Measurements from ENCODE around the gene CORO2B.

CORO2B gene

DNA sequence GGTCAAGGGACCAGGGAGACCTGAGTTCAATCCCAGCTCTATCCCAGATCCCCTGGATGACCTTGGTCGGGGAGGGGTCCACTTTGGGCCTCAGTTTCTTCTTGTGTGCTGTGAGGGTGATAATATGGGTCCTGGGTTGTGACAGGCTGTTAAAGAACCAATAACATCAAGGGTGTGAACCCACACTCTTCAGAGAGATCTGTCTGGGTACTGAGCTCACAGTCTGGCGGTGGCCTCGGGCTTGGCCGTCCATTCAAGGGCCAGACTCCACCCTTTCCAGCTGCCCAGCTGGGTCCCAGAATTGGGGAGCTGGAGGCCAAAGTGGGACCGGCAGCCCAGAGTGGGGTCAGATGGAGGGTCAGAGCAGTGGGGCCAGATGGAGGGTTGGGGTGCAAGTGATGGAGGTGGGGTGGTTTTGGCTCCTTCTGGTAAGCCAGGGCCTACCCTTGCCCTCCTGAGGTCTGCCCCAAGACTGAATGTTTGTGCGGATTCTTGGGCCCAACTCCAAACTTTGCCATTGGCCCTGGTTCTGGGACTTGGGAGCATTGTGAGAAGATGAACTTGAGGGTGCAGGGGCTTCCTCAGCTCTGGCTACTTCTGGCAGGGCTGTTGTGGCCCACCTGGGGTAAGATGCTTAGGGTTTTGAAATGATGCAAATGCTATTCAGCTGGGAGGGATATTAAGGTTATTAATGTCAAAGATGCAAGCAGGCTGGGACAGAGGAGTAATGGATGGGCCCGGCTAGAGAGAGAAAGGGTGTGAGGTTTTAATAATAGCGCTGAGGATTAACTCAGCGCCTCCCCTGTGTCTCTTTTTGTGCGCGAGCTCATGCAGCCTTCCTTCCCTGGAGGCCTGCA lies 1.5 kb downstream of the CORO2B start:
- no peak for TF ChIP-seq EZH2 (IDR thresholded peaks at IDR 0.05; ENCODE audit: borderline replicate concordance, low read depth, low read length, severe bottlenecking)
- no peak overlapping the region for H3K27ac ChIP-seq (ENCODE audit: low read length)
- no peaks in the 10 kb centered on the region for H3K27me3 ChIP-seq (ENCODE audit: insufficient read depth, low read length, poor library complexity)
- H2AFZ ChIP-seq (ENCODE audit: low read depth, low read length): no peak overlapping the region
- H3K79me2 ChIP-seq (ENCODE audit: insufficient read depth, low read length): no peaks in the 10 kb centered on the region
- H3K4me3 ChIP-seq (ENCODE audit: low read depth in 1 of 2, low read length in 2 of 2): no peak overlapping the region
- H3K4me1 ChIP-seq (ENCODE audit: insufficient read depth, low read length): no peaks in the 10 kb centered on the region
- DNase-seq: no peak
- H3K4me2 ChIP-seq (ENCODE audit: insufficient read depth, low read length): no peak overlapping the region
- no peaks in the 10 kb centered on the region for H4K20me1 ChIP-seq (ENCODE audit: insufficient read depth, low read length)
- H3K9ac ChIP-seq (ENCODE audit: low read depth, low read length): no peak overlapping the region
- no peaks in the 10 kb centered on the region for H3K9me3 ChIP-seq (ENCODE audit: insufficient read depth, low read length, severe bottlenecking)
- no peak for ATAC-seq (ENCODE audit: insufficient read depth, low read depth)
- no peaks in the 10 kb centered on the region for H3K36me3 ChIP-seq (ENCODE audit: insufficient read depth, low read length)

DNA sequence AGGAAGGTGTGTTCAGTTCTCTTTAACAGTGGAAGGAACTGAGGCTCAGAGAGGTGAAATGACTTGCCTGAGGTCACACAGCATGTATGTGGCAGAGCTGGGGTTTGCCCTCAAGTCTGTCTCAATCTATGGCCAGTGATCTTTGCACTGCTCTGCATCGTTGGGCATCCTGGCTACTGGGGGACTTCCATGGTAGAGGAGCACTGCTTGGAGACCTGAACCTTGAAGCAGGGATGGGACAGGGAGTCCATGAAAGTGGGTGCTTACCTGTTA lies 2.0 kb downstream of the CORO2B start:
- ATAC-seq (ENCODE audit: insufficient read depth, low read depth) (no peak), DNase-seq (no peak)
- no peak overlapping the region for H3K27ac ChIP-seq (ENCODE audit: low read length)
- no peaks in the 10 kb centered on the region for H4K20me1 ChIP-seq (ENCODE audit: insufficient read depth, low read length)
- no peaks in the 10 kb centered on the region for H3K36me3 ChIP-seq (ENCODE audit: insufficient read depth, low read length)
- H2AFZ ChIP-seq (ENCODE audit: low read depth, low read length): no peak overlapping the region
- H3K4me2 ChIP-seq (ENCODE audit: insufficient read depth, low read length): no peak overlapping the region
- no peaks in the 10 kb centered on the region for H3K27me3 ChIP-seq (ENCODE audit: insufficient read depth, low read length, poor library complexity)
- H3K4me1 ChIP-seq (ENCODE audit: insufficient read depth, low read length): no peaks in the 10 kb centered on the region
- H3K79me2 ChIP-seq (ENCODE audit: insufficient read depth, low read length): no peaks in the 10 kb centered on the region
- no peak overlapping the region for H3K9ac ChIP-seq (ENCODE audit: low read depth, low read length)
- no peak for TF ChIP-seq EZH2 (IDR thresholded peaks at IDR 0.05; ENCODE audit: borderline replicate concordance, low read depth, low read length, severe bottlenecking)
- TF ChIP-seq, protein P1, sequence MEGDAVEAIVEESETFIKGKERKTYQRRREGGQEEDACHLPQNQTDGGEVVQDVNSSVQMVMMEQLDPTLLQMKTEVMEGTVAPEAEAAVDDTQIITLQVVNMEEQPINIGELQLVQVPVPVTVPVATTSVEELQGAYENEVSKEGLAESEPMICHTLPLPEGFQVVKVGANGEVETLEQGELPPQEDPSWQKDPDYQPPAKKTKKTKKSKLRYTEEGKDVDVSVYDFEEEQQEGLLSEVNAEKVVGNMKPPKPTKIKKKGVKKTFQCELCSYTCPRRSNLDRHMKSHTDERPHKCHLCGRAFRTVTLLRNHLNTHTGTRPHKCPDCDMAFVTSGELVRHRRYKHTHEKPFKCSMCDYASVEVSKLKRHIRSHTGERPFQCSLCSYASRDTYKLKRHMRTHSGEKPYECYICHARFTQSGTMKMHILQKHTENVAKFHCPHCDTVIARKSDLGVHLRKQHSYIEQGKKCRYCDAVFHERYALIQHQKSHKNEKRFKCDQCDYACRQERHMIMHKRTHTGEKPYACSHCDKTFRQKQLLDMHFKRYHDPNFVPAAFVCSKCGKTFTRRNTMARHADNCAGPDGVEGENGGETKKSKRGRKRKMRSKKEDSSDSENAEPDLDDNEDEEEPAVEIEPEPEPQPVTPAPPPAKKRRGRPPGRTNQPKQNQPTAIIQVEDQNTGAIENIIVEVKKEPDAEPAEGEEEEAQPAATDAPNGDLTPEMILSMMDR (IDR thresholded peaks at IDR 0.05; ENCODE audit: borderline replicate concordance, extremely low read depth, low read length, poor library complexity, severe bottlenecking): no peak
- no peak overlapping the region for H3K4me3 ChIP-seq (ENCODE audit: low read depth in 1 of 2, low read length in 2 of 2)
- H3K9me3 ChIP-seq (ENCODE audit: insufficient read depth, low read length, severe bottlenecking): no peaks in the 10 kb centered on the region

DNA sequence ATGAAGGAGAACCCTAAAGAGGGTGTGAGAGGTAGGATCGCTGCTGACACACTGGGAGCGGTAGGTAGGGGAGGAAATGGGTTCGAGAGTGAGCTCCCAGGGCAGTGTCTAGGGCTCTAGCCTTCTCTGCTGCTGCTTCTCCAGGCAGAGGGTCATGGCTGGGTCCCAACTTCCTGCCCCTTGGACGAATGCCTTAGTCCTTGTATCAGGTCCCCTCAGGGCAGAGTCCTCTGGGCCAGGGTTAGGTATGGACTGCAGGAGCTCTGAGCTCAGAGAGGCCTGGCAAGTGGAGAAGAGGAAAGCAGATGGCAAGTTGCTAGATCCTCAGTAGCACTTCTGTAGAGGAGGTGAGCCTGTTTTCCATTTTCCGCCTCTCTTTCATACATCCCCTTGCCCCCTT lies 2.9 kb downstream of the CORO2B start:
- Histone ChIP-seq H3K9me3 (ENCODE audit: insufficient read depth, low read length, severe bottlenecking) (no peaks in the 10 kb centered on the region), H4K20me1 (ENCODE audit: insufficient read depth, low read length) (no peaks in the 10 kb centered on the region), H3K4me3 (ENCODE audit: low read depth in 1 of 2, low read length in 2 of 2) (no peak overlapping the region), H3K27ac (ENCODE audit: low read length) (no peak overlapping the region), H3K27me3 (ENCODE audit: insufficient read depth, low read length, poor library complexity) (no peaks in the 10 kb centered on the region), H2AFZ (ENCODE audit: low read depth, low read length) (no peak overlapping the region), H3K4me2 (ENCODE audit: insufficient read depth, low read length) (no peak overlapping the region), H3K79me2 (ENCODE audit: insufficient read depth, low read length) (no peaks in the 10 kb centered on the region), H3K9ac (ENCODE audit: low read depth, low read length) (no peak overlapping the region), H3K4me1 (ENCODE audit: insufficient read depth, low read length) (no peaks in the 10 kb centered on the region), H3K36me3 (ENCODE audit: insufficient read depth, low read length) (no peaks in the 10 kb centered on the region)
- DNase-seq (no peak), ATAC-seq (ENCODE audit: insufficient read depth, low read depth) (no peak)
- TF ChIP-seq, protein P1 (IDR thresholded peaks at IDR 0.05; ENCODE audit: borderline replicate concordance, extremely low read depth, low read length, poor library complexity, severe bottlenecking): no peak
- TF ChIP-seq EZH2 (IDR thresholded peaks at IDR 0.05; ENCODE audit: borderline replicate concordance, low read depth, low read length, severe bottlenecking): no peak

DNA sequence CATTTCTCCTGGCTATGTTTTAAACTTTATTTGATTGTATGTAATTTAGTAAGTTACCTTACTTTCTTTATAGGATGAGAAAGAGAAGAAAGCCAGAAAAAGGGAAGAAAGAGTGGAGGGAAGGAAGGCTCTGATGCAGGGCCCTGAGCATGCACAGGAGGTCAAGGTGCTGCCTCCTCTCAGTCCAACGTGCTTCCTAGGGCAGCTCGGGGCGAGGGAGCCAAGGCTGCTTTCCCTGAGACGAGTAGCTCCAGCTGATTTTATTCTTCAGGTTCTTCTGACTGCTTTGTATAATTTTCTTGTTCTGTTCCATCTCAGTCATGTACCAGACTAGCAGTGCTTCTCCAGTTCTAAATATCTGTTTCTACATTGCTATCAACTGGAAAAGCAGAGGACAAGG lies 3.4 kb downstream of the CORO2B start:
- no peak overlapping the region for H3K27ac ChIP-seq (ENCODE audit: low read length)
- no peak overlapping the region for H2AFZ ChIP-seq (ENCODE audit: low read depth, low read length)
- no peak overlapping the region for H3K4me3 ChIP-seq (ENCODE audit: low read depth in 1 of 2, low read length in 2 of 2)
- H3K79me2 ChIP-seq (ENCODE audit: insufficient read depth, low read length): no peaks in the 10 kb centered on the region
- TF ChIP-seq, protein P1 (IDR thresholded peaks at IDR 0.05; ENCODE audit: borderline replicate concordance, extremely low read depth, low read length, poor library complexity, severe bottlenecking): no peak
- TF ChIP-seq EZH2 (IDR thresholded peaks at IDR 0.05; ENCODE audit: borderline replicate concordance, low read depth, low read length, severe bottlenecking): no peak
- no peak for ATAC-seq (ENCODE audit: insufficient read depth, low read depth)
- no peaks in the 10 kb centered on the region for H3K27me3 ChIP-seq (ENCODE audit: insufficient read depth, low read length, poor library complexity)
- H3K4me2 ChIP-seq (ENCODE audit: insufficient read depth, low read length): no peak overlapping the region
- H3K36me3 ChIP-seq (ENCODE audit: insufficient read depth, low read length): no peaks in the 10 kb centered on the region
- H4K20me1 ChIP-seq (ENCODE audit: insufficient read depth, low read length): no peaks in the 10 kb centered on the region
- H3K9me3 ChIP-seq (ENCODE audit: insufficient read depth, low read length, severe bottlenecking): no peaks in the 10 kb centered on the region
- no peak overlapping the region for H3K9ac ChIP-seq (ENCODE audit: low read depth, low read length)
- no peaks in the 10 kb centered on the region for H3K4me1 ChIP-seq (ENCODE audit: insufficient read depth, low read length)
- DNase-seq: no peak

All from DND-41 (cell line).